ENCODE data around the gene JAG2.

JAG2 gene

GRCh38 chr14:105195051-105195450 is 26.5 kb upstream of the JAG2 start:
- TF ChIP-seq, protein P1, sequence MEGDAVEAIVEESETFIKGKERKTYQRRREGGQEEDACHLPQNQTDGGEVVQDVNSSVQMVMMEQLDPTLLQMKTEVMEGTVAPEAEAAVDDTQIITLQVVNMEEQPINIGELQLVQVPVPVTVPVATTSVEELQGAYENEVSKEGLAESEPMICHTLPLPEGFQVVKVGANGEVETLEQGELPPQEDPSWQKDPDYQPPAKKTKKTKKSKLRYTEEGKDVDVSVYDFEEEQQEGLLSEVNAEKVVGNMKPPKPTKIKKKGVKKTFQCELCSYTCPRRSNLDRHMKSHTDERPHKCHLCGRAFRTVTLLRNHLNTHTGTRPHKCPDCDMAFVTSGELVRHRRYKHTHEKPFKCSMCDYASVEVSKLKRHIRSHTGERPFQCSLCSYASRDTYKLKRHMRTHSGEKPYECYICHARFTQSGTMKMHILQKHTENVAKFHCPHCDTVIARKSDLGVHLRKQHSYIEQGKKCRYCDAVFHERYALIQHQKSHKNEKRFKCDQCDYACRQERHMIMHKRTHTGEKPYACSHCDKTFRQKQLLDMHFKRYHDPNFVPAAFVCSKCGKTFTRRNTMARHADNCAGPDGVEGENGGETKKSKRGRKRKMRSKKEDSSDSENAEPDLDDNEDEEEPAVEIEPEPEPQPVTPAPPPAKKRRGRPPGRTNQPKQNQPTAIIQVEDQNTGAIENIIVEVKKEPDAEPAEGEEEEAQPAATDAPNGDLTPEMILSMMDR (IDR thresholded peaks at IDR 0.05; ENCODE audit: low read depth, low read length, missing control alignments), result no peak
- no peak overlapping the region for H3K4me3 ChIP-seq (ENCODE audit: low read depth, low read length)
- no peak for DNase-seq (ENCODE audit: low read depth)
- in situ Hi-C loops (cut with HindIII; ENCODE audit: low sequenced_read_pairs), result loop anchor here (25.0 kb wide), 1 partner anchor 92 kb away; no protein-coding TSS in a partner anchor

- in situ Hi-C loops (cut with HindIII; ENCODE audit: low sequenced_read_pairs), result loop anchor here (25.0 kb wide), 1 partner anchor 93 kb away; no protein-coding TSS in a partner anchor
- H3K4me3 ChIP-seq (ENCODE audit: low read depth, low read length), result no peak overlapping the region
- no peak for DNase-seq (ENCODE audit: low read depth)
- TF ChIP-seq, protein P1 (IDR thresholded peaks at IDR 0.05; ENCODE audit: low read depth, low read length, missing control alignments), result no peak
These were observed 25.6 kb upstream of the JAG2 start for GRCh38 chr14:105193916-105194782.

GRCh38 chr14:105192866-105193731 is 24.5 kb upstream of the JAG2 start:
- no peak overlapping the region for H3K4me3 ChIP-seq (ENCODE audit: low read depth, low read length)
- TF ChIP-seq, protein P1 (IDR thresholded peaks at IDR 0.05; ENCODE audit: low read depth, low read length, missing control alignments), result no peak
- DNase-seq (ENCODE audit: low read depth), result no peak

GRCh38 chr14:105187935-105188524 is 19.5 kb upstream of the JAG2 start:
- TF ChIP-seq, protein P1 (IDR thresholded peaks at IDR 0.05; ENCODE audit: low read depth, low read length, missing control alignments), result no peak
- H3K4me3 ChIP-seq (ENCODE audit: low read depth, low read length), result no peak overlapping the region
- DNase-seq (ENCODE audit: low read depth), result no peak
- in situ Hi-C loops (cut with HindIII; ENCODE audit: low sequenced_read_pairs), result loop anchor here (25.0 kb wide), 1 partner anchor 99 kb away; no protein-coding TSS in a partner anchor

More at GRCh38 chr14:105192866-105193731, 24.5 kb upstream of the JAG2 start:
- in situ Hi-C loops (cut with HindIII; ENCODE audit: low sequenced_read_pairs), result loop anchor here (25.0 kb wide), 1 partner anchor 94 kb away; no protein-coding TSS in a partner anchor

DNA sequence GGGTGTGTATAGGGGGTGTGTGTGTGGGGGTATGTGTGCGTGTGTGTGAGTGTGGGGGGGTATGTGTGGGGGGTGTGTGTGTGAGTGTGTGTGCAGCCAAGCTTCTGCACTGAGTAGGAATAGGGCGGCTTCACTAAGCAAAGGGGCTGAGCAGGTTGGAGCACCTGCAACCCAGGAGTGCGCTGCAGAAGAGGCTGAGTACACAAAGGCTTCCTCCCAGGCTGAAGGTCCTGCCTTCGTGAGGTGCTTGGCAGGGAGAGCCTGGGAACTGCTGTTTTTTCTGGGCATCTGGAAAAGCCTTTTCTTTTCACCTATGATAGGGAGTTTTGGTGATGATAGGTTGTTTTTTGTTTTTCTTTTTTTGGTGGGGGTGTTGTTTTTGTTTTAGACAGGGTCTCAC is 18.5 kb upstream of the JAG2 start:
- DNase-seq (ENCODE audit: low read depth), result no peak
- in situ Hi-C loops (cut with HindIII; ENCODE audit: low sequenced_read_pairs), result loop anchor here (25.0 kb wide), 1 partner anchor 100 kb away; no protein-coding TSS in a partner anchor
- H3K4me3 ChIP-seq (ENCODE audit: low read depth, low read length), result no peak overlapping the region
- TF ChIP-seq, protein P1 (IDR thresholded peaks at IDR 0.05; ENCODE audit: low read depth, low read length, missing control alignments), result no peak

DNA sequence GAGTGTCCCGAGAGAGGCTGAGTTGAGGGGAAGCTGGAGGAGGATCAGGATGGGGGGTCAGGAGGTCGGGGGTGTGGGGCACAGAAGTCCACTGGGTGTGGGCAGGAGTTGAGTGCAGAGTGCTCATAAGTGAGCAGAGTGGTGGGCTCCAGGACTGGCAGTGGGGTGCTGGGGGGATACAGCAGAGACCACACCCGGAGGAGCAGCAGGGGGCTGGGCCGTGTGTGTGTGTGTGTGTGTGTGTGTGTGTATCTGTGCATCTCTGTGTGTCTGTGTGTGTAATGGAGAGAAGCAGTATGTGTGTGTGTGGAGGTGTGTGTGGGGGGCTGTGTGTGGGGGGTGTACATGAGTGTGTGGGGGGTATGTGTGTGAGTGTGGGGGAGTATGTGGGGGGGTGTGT is 17.4 kb upstream of the JAG2 start:
- in situ Hi-C loops (cut with HindIII; ENCODE audit: low sequenced_read_pairs), result loop anchor here (25.0 kb wide), 1 partner anchor 101 kb away; no protein-coding TSS in a partner anchor
- no peak for DNase-seq (ENCODE audit: low read depth)
- no peak overlapping the region for H3K4me3 ChIP-seq (ENCODE audit: low read depth, low read length)
- TF ChIP-seq, protein P1 (IDR thresholded peaks at IDR 0.05; ENCODE audit: low read depth, low read length, missing control alignments), result no peak

Data from astrocyte of the cerebellum (primary cell).